ENCODE results near the gene LUZP1. TPM values are rescaled to one million over a fixed set of nuclear protein-coding genes. Genes with fewer than 3 reads are reported as not detected.

The LUZP1 gene
- total RNA-seq, 4 donors from 2014 or later: 16.7 to 17.7 (median 17.2) TPM

DNA sequence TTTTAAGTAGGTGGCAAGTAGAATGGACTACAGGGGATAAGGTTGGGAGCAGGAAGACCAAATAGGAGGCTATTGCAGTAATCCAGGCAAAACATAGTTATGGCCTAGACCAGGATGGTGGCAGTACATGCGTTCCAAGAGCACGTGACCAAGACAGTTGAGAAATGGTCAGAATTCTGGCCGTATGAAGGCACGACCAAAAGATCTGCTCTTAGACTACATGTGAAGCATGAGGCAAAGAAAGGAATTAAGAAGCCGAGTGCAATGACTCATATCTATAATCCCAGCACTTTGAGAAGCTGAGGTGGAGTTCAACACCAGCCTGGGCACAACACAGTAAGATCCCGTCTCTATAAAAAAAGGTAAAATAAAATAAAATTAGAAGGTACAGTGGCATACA lies 71.3 kb downstream of the LUZP1 start:
- Histone ChIP-seq H3K4me1 (peaks cover 0 to 45% (median 28%) of the 10 kb centered on the region in 4 donors), H3K4me3 (no peak overlapping the region), H3K27ac (no peak overlapping the region), H3K36me3 (peaks cover 0 to 21% (median 0%) of the 10 kb centered on the region in 3 donors), H3K9me3 (no peaks in the 10 kb centered on the region), H3K27me3 (no peaks in the 10 kb centered on the region)
- no peak for DNase-seq (ENCODE audit: low spot score in 2 of 2)
- 85 to 90% methylated on average over 6 of the region's 6 CpGs for WGBS, 2 donors
- TF ChIP-seq EP300 (IDR thresholded peaks at IDR 0.05) (no peak), CTCF (IDR thresholded peaks at IDR 0.05) (no peak), POLR2A (IDR thresholded peaks at IDR 0.05) (no peak)

GRCh38 chr1:23092447-23092846 lies 76.2 kb downstream of the LUZP1 start:
- H3K9me3 ChIP-seq: no peaks in the 10 kb centered on the region
- no peaks in the 10 kb centered on the region for H3K27me3 ChIP-seq
- H3K36me3 ChIP-seq: peaks cover 0 to 65% (median 0%) of the 10 kb centered on the region in 3 donors
- 84 to 89% methylated on average over 12 of the region's 12 CpGs for WGBS, 2 donors
- no peak overlapping the region for H3K4me3 ChIP-seq
- no peak for DNase-seq (ENCODE audit: low spot score in 2 of 2)
- no peaks in the 10 kb centered on the region for H3K4me1 ChIP-seq
- H3K27ac ChIP-seq: no peak overlapping the region
- TF ChIP-seq CTCF (IDR thresholded peaks at IDR 0.05): no peak
- no peak for TF ChIP-seq EP300 (IDR thresholded peaks at IDR 0.05)
- TF ChIP-seq POLR2A (IDR thresholded peaks at IDR 0.05): no peak

GRCh38 chr1:23091545-23091944 lies 77.1 kb downstream of the LUZP1 start:
- no peak overlapping the region for H3K27ac ChIP-seq
- 88 to 91% methylated on average over 7 of the region's 7 CpGs for WGBS, 2 donors
- DNase-seq (ENCODE audit: low spot score in 2 of 2): no peak
- H3K27me3 ChIP-seq: no peaks in the 10 kb centered on the region
- H3K4me1 ChIP-seq: no peaks in the 10 kb centered on the region
- no peaks in the 10 kb centered on the region for H3K9me3 ChIP-seq
- H3K36me3 ChIP-seq: peaks cover 0 to 74% (median 0%) of the 10 kb centered on the region in 3 donors
- H3K4me3 ChIP-seq: no peak overlapping the region
- no peak for TF ChIP-seq EP300 (IDR thresholded peaks at IDR 0.05)
- TF ChIP-seq CTCF (IDR thresholded peaks at IDR 0.05): no peak
- TF ChIP-seq POLR2A (IDR thresholded peaks at IDR 0.05): no peak

GRCh38 chr1:23090056-23090455 lies 78.6 kb downstream of the LUZP1 start:
- 98 to 100% methylated on average over 1 of the region's 1 CpG for WGBS, 2 donors
- peaks cover 0 to 88% (median 0%) of the 10 kb centered on the region in 3 donors for H3K36me3 ChIP-seq
- no peak for DNase-seq (ENCODE audit: low spot score in 2 of 2)

GRCh38 chr1:23088027-23088426 lies 80.6 kb downstream of the LUZP1 start:
- H3K36me3 ChIP-seq: peaks cover 0 to 91% (median 2%) of the 10 kb centered on the region in 3 donors
- no peaks in the 10 kb centered on the region for H3K9me3 ChIP-seq
- peaks cover 0 to 8% (median 0%) of the 10 kb centered on the region in 4 donors for H3K4me1 ChIP-seq
- H3K27me3 ChIP-seq: no peaks in the 10 kb centered on the region
- DNase-seq (ENCODE audit: low spot score in 2 of 2): no peak
- 100% methylated on average over 2 of the region's 2 CpGs for WGBS, 2 donors
- H3K4me3 ChIP-seq: no peak overlapping the region
- H3K27ac ChIP-seq: no peak overlapping the region
- TF ChIP-seq POLR2A (IDR thresholded peaks at IDR 0.05) (no peak), EP300 (IDR thresholded peaks at IDR 0.05) (no peak), CTCF (IDR thresholded peaks at IDR 0.05) (no peak)

More at GRCh38 chr1:23090056-23090455, 78.6 kb downstream of the LUZP1 start:
- Histone ChIP-seq H3K4me1 (no peaks in the 10 kb centered on the region), H3K9me3 (no peaks in the 10 kb centered on the region), H3K4me3 (no peak overlapping the region), H3K27me3 (no peaks in the 10 kb centered on the region), H3K27ac (no peak overlapping the region)
- TF ChIP-seq POLR2A (IDR thresholded peaks at IDR 0.05) (no peak), EP300 (IDR thresholded peaks at IDR 0.05) (no peak), CTCF (IDR thresholded peaks at IDR 0.05) (no peak)

All from tibial nerve (tissue), 4 donors.